ENCODE results near the gene KDM5B.

The KDM5B gene

DNA sequence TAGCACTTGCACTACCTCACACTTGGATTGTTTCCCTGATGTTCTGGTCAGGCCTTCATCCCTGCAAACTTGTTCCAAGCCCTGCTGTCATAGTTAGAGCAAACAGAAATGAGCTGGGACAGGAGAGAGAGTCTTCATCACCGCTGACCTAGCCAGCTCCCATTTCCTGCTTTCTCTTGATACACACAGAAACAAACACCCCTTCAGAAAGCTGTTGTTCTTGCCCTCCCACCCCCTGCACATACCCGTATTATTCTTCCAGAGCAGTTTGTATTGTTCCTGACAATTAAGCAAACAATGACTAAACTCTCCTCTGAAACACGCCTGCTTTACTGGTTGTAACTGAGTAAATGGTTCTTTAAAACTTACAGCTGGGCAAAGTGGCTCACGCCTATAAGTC lies 95.1 kb downstream of the KDM5B start:
- no peak overlapping the region for H3K4me3 ChIP-seq (replicated peaks; ENCODE audit: low read depth, low read length)
- TF ChIP-seq, protein P1, sequence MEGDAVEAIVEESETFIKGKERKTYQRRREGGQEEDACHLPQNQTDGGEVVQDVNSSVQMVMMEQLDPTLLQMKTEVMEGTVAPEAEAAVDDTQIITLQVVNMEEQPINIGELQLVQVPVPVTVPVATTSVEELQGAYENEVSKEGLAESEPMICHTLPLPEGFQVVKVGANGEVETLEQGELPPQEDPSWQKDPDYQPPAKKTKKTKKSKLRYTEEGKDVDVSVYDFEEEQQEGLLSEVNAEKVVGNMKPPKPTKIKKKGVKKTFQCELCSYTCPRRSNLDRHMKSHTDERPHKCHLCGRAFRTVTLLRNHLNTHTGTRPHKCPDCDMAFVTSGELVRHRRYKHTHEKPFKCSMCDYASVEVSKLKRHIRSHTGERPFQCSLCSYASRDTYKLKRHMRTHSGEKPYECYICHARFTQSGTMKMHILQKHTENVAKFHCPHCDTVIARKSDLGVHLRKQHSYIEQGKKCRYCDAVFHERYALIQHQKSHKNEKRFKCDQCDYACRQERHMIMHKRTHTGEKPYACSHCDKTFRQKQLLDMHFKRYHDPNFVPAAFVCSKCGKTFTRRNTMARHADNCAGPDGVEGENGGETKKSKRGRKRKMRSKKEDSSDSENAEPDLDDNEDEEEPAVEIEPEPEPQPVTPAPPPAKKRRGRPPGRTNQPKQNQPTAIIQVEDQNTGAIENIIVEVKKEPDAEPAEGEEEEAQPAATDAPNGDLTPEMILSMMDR (IDR thresholded peaks at IDR 0.05; ENCODE audit: low read length, missing control alignments), result no peak
- DNase-seq (ENCODE audit: low read depth), result peak; percentile 49

DNA sequence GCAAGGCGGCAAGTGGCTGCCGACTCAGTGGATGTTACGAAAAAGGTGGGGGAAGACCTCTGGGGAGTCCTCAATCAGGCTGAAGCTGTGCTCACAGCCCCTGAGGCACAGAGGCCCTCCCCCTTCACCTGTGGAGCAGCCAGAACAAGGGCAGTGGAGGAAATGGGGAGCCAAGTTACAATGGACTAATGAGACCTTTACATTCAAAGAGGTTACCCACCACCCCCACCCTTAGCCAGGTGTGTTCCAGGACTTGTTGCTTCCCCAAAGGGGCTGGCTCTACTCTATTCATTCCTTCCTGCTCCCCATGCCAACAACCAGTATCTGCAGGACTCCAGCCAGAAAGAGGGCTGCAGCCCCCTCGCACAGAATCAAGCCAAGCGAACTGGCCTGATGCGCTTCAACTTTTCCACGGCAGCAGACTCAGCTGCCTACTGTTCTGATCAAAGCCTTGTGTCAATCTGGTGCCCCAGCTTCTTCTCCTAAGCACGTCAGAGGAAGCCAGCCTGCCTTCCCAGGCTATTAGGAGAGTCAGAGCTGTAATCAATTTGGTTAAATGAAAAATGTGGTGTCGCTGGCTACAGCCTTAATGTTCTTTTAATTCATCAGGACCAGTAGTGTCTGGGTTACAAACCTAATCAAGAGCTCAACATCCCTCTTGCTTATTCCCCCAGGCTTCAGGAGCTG lies 96.1 kb downstream of the KDM5B start:
- no peak for DNase-seq (ENCODE audit: low read depth)
- TF ChIP-seq, protein P1 (IDR thresholded peaks at IDR 0.05; ENCODE audit: low read length, missing control alignments), result no peak
- H3K4me3 ChIP-seq (replicated peaks; ENCODE audit: low read depth, low read length), result no peak overlapping the region

DNA sequence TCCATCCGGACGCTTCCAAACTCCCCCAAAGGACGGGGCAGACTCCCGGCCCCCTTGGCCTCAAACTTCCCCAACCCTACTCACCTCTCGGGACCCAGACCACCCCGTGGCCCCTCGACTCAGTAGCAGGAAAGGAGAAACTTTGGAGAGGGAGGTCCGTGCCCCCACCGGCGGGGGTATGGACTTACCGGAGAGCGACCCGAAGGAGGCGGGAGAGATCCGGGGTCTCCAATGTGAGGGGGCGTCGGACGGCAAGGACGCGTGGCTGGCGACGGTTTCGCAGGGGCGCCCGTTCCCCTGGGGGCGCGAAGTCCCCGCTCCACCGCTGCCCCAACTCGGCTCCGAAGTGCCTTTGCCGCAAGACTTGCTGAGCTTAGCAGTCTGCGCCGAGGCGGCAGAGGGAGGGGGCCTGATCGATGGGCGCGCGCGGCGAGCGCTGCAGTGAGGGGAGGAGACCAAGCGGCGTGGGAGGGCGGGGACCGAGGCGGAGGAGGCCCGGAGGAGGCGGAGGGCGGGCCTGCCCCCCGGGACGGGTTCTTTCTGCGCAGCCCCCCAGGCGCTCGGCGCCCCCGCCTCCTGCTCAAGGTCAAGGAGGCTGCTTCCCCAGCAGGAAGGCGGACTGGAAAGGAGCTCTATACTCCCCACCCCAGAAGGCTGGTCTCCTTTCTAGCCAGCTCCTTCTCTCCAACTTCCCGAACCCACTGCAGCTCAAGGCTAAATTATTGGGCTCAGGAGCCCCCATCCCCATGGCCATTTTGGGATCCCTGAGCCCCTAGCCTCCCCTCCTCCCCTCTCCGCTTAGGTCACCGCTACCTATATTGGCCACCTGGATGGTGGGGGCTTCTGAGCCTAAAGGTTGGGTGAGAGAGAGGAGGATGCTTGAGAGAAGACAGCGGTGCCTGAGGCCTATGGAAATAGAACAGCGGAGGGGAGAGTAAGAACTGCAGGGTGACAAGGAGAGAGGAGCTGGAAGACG lies 97.9 kb downstream of the KDM5B start, which contains the start of gene SYT2:
TSS of gene SYT2 (minus strand) at position 385 of the 976 bp plus-strand sequence. CDS start 104,682 bp downstream, outside the sequence.
- peak within 1 kb of the TSS; percentile 25 for H3K4me3 ChIP-seq (replicated peaks; ENCODE audit: low read depth, low read length)
- TF ChIP-seq, protein P1 (IDR thresholded peaks at IDR 0.05; ENCODE audit: low read length, missing control alignments), result no peak
- peak; percentile 18 for DNase-seq (ENCODE audit: low read depth)

DNA sequence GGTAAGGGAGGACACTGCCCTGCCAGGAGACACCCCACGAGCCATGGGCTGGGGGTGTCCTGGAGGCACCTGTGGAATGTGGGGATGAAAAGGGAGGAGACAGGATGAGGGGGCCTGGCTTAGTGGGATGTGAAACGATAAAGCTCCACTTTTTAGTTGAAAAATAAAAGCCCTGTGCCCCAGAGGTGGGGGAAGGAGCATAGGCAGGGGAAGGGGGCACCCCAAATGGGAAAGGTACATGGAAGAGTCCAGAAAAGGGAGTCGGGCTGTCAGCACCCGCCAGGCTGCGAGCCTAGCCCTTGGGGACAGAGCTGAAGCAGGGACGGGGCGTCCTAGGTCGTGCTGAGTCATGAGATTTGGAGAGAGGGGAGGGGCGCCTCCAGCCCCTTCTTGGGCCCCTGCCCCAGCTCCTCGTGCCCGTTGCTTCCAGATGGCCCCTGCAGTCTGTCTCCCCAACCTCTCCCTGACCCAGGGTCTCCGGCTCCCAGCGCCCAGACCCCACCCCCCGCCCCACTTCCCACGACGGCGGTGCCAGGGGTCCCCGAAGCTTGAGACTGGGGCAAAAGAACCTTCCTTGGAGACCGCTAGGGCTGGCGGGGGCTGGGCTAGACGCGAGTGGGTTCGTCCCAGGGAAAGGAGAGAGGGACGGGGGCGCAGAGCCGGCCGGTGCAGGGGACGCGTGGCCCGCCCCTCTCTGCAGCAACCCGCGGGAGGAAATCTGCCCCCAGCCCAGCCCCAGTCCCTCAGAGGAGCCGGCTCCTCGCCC lies 98.8 kb downstream of the KDM5B start:
- no peak overlapping the region for H3K4me3 ChIP-seq (replicated peaks; ENCODE audit: low read depth, low read length)
- DNase-seq (ENCODE audit: low read depth), result no peak
- TF ChIP-seq, protein P1 (IDR thresholded peaks at IDR 0.05; ENCODE audit: low read length, missing control alignments), result no peak

DNA sequence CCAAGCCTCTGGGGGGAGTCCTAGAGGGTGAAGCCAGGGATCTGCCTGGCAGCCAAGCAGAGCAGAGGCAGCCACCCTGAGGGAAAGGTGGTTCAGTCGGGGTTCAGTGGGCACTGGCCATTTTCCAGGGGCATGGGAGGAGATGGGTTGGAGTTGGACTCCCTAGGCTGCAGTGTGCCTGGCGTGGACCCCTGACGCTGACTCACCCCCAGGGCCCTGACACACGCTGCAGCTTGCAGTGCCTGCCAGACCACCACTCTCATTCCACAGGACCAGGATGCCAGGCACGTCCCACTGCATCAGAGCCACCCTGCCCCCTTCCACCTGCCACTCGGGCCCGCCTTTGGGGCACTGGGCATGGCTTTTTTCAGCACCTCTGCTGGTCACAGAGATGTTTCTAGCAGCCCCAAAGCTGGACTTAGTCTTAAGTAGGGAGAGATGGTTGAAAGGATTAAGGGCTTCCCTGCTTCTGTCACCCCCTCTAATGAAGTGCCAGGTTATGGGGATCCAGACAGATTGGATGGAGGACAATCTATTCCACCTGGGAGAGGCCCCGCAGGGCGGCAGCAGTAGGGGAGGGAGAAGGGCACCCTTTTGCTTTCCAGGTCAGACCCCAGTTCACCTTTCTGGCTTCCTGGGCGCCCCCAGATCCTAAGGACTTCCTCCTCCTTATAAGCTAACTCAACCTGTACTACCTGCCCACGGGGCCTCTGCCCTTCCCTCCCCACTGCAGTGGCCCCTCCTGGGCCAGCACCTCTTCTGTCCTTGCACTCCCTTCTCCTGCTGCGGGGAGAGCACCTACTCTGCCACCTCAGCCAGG lies 99.6 kb downstream of the KDM5B start:
- TF ChIP-seq, protein P1 (IDR thresholded peaks at IDR 0.05; ENCODE audit: low read length, missing control alignments), result no peak
- no peak overlapping the region for H3K4me3 ChIP-seq (replicated peaks; ENCODE audit: low read depth, low read length)
- DNase-seq (ENCODE audit: low read depth), result no peak

DNA sequence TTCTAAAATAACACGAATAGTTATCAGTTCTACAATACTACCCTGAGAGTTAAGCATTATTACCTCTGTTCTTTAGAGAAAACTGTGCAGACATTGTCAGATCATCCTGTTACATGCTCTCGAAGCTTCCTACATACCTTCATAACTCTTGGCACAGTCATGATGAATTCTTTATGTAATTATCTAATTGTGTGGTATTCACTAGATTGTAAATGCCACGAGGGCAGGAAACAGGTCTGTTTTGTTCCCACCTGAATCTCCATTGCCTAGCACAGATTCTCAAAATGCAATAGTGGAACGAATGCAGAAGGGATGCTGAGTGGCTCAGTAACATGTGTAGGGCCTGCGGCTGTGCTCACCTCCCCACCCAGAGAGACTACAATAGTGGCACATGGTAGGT lies 101.4 kb downstream of the KDM5B start:
- H3K4me3 ChIP-seq (replicated peaks; ENCODE audit: low read depth, low read length), result no peak overlapping the region
- no peak for DNase-seq (ENCODE audit: low read depth)
- TF ChIP-seq, protein P1 (IDR thresholded peaks at IDR 0.05; ENCODE audit: low read length, missing control alignments), result no peak

Data from fibroblast of pulmonary artery (primary cell).